Stomach (tissue), 9 donors: ENCODE measurements around the gene NRF1. TPM values are rescaled to one million over a fixed set of nuclear protein-coding genes. Genes with fewer than 3 reads are reported as not detected.
A peak's percentile ranks its signal among the peaks of the same experiment; 100 is the strongest.

Source experiments
- DNase-seq, 2 donors: peaks; one replicate each; pipeline versions ENCODE4 v3.0.0 to v3.0.0-alpha.2; 2013 to 2019
- H3K27ac ChIP-seq, 5 donors: fragments of 200-600 bp in 4 of 5; sonication (generic) in 4 of 5; one replicate each; pipeline ENCODE4 v1.5.1; 2013 to 2019; ENCODE audit warnings: mild to moderate bottlenecking in 1 of 5, moderate library complexity in 1 of 5
- H3K27me3 ChIP-seq, 3 donors: fragments of 200-600 bp; sonication (generic); one replicate each; pipeline ENCODE4 v1.5.1; 2017 to 2019; ENCODE audit warnings: mixed run types in 1 of 3
- H3K36me3 ChIP-seq, 4 donors: fragments of 200-600 bp; sonication (generic); 1 replicate in 3 of 4; 2 replicates in 1 of 4; pipeline ENCODE4 v1.5.1; 2016 to 2019
- H3K4me1 ChIP-seq, 4 donors: fragments of 200-600 bp; sonication (generic); one replicate each; pipeline ENCODE4 v1.5.1; 2016 to 2019
- H3K4me3 ChIP-seq, 4 donors: fragments of 200-600 bp; sonication (generic) in 3 of 4; one replicate each; pipeline ENCODE4 v1.5.1; 2016 to 2019; ENCODE audit warnings: mild to moderate bottlenecking in 1 of 4
- H3K9me3 ChIP-seq, 4 donors: fragments of 200-600 bp; sonication (generic); one replicate each; pipeline ENCODE4 v1.5.1; 2016 to 2019
- EP300 ChIP-seq: sonication (generic); formaldehyde crosslinking; IDR thresholded peaks from one replicate; pipeline ENCODE4 v1.6.1; 2017; ENCODE audit warnings: antibody characterized with exemption
- POLR2A ChIP-seq, 4 donors: fragments of 450-650 bp; IDR thresholded peaks; one replicate each; pipeline ENCODE4 v1.6.1; 2016; ENCODE audit warnings: antibody characterized with exemption in 4 of 4, control low read depth in 2 of 4, mild to moderate bottlenecking in 1 of 4, moderate library complexity in 1 of 4
- POLR2AphosphoS5 ChIP-seq, 3 donors: sonication (generic); formaldehyde crosslinking; IDR thresholded peaks; one replicate each; pipeline ENCODE4 v1.6.1; 2016; ENCODE audit warnings: antibody characterized with exemption in 3 of 3
- whole genome bisulfite sequencing, 5 donors: extraction: QIAGEN DNeasy Blood & Tissue Kit in 3 of 5; methylation state at CpG; one replicate each; pipeline versions ENCODE4 v1.1.5 to v1.1.7; 2013 to 2018; 5-methylcytosine and 5-hydroxymethylcytosine counted together
- intact Hi-C: fragments of 100-400 bp; cut with DNase I; formaldehyde crosslinking; loops from one replicate; pipeline ENCODE4 v1.15.1; 2023; ENCODE audit warnings: low total_unique reads
- polyA plus RNA-seq, 3 donors: library from polyadenylated mRNA; stranded (reverse); fragments of 200-250 nt; gene quantifications; one replicate each; pipeline ENCODE4 v1.2.3, GENCODE V29; 2013
- total RNA-seq, 5 donors: library from RNA; depleted of rRNA; stranded (reverse); fragments of >200 nt; gene quantifications; one replicate each; pipeline versions ENCODE4 v1.1.0 to v1.2.3, GENCODE V29; 2014 to 2016
- TF ChIP-seq, protein P1 (sequence below), 7 experiments: fragments of 450-650 bp in 4 of 7; fragments of 200-600 bp in 3 of 7; sonication (generic) in 3 of 7; IDR thresholded peaks; one replicate each; pipeline ENCODE4 v1.5.1; 2016 to 2019; ENCODE audit warnings: antibody characterized with exemption in 7 of 7, control low read depth in 2 of 7, mild to moderate bottlenecking in 1 of 7
- donor health status: healthy with polysubstance abuse.
- donor health status: Bipolar disorder and iron deficiency.
- donor health status: healthy.

Gene NRF1
- total and polyA plus RNA-seq, 8 donors = 3.2 to 58.3 (median 10.1) TPM

DNA sequence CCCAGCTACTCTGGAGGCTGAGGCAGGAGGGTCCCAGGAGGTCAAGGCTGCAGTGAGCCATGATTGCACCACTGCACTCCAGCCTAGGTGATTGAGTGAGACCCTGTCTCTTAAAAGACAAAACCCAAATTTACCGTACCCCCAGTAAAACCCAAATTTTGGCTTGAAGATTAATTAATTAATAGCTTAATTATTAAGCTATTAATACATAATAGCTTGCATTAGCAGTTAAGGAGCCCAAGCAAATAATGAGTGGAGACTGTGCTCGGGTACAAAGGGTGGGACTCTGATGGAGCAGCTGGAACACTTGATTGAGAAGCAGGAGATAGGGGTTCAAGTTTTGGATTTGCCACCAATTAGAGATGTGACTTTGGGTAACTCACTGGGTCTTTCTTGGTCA is 28.9 kb downstream of the NRF1 start:
- Histone ChIP-seq H3K36me3 (no peaks in the 10 kb centered on the region), H3K4me3 (no peak overlapping the region), H3K4me1 (peaks cover 0 to 47% (median 25%) of the 10 kb centered on the region in 4 donors), H3K9me3 (no peaks in the 10 kb centered on the region), H3K27ac (no peak overlapping the region), H3K27me3 (no peaks in the 10 kb centered on the region)
- 25 to 67% (median 47%) methylated on average over 2 of the region's 2 CpGs for WGBS, 5 donors
- no peak for DNase-seq
- TF ChIP-seq POLR2A (IDR thresholded peaks at IDR 0.05) = no peak
- TF ChIP-seq, protein P1, sequence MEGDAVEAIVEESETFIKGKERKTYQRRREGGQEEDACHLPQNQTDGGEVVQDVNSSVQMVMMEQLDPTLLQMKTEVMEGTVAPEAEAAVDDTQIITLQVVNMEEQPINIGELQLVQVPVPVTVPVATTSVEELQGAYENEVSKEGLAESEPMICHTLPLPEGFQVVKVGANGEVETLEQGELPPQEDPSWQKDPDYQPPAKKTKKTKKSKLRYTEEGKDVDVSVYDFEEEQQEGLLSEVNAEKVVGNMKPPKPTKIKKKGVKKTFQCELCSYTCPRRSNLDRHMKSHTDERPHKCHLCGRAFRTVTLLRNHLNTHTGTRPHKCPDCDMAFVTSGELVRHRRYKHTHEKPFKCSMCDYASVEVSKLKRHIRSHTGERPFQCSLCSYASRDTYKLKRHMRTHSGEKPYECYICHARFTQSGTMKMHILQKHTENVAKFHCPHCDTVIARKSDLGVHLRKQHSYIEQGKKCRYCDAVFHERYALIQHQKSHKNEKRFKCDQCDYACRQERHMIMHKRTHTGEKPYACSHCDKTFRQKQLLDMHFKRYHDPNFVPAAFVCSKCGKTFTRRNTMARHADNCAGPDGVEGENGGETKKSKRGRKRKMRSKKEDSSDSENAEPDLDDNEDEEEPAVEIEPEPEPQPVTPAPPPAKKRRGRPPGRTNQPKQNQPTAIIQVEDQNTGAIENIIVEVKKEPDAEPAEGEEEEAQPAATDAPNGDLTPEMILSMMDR (IDR thresholded peaks at IDR 0.05) = no peak
- intact Hi-C loops = no loop called here

DNA sequence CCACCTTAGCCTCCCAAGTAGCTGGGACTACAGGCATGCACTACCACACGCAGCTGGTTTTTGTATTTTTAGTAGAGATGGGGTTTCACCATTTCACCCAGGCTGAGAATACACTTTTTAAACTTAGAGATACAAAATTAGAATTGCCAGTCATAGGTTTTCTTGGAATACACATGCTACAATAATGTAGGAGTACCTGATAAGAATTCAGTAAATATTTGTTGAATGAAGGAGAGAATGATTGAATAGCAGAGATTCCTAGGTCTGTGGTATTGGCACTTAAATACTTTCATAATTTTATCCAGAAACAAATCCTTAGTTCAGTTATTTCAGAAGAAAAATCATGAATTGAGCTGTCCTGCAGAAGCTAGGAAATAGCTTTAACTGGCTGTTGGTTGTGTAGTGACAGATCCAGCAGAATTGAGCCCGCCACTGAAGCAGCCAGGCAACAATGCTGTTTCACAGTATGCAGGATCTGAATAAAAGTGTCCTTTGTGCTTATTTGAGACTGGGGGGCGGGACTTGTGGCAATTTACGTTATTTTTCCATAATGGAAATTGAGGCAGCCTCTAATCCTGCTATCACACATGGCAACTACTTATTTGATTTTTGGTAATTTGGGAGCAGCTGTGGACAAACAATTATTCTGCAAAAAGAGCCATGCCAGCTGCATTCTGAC is 31.5 kb downstream of the NRF1 start:
- H3K4me1 ChIP-seq = peaks cover 0 to 42% (median 20%) of the 10 kb centered on the region in 4 donors
- peak in 1 of 2 donors; percentile 21 for DNase-seq
- 42 to 72% (median 55%) methylated on average over 4 of the region's 4 CpGs for WGBS, 5 donors
- no peak overlapping the region for H3K27ac ChIP-seq
- no peaks in the 10 kb centered on the region for H3K36me3 ChIP-seq
- TF ChIP-seq, protein P1 (IDR thresholded peaks at IDR 0.05) = no peak
- TF ChIP-seq POLR2A (IDR thresholded peaks at IDR 0.05) = no peak
- no peak for TF ChIP-seq EP300
- TF ChIP-seq POLR2AphosphoS5 (IDR thresholded peaks at IDR 0.05) = no peak
- intact Hi-C loops = no loop called here
- H3K9me3 ChIP-seq = no peaks in the 10 kb centered on the region
- H3K27me3 ChIP-seq = no peaks in the 10 kb centered on the region
- no peak overlapping the region for H3K4me3 ChIP-seq

DNA sequence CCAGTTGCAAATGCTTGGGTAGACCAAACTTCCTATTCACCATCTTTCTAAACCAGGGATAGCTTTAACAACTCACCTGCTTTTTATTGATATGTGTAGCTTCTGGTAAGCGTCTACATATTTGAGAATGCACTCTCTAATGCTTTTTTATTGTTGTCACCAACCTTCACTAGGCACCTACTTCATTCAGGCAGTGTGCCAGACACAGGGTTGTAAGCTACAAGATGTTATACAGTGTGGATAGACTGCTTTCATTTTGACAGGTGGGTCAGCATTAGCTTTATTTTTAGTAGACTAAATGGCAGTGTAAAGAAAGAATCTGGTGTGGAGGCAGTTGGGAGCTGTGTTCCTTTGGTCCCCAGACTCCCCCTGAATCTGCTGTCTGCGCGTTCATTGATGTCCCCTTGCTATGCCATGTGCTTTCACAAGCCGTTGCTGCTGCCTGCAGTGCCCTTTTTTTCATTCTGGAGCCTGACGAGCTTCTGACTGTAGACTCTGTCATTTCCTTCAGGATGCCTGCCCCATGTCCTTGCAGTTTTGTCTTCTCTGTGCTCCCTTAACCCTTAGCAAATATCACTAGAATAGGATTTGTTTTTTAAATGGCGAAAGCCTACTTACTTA is 32.1 kb downstream of the NRF1 start:
- Histone ChIP-seq H3K36me3 (no peaks in the 10 kb centered on the region), H3K27ac (no peak overlapping the region), H3K4me1 (peaks cover 0 to 42% (median 18%) of the 10 kb centered on the region in 4 donors), H3K27me3 (no peaks in the 10 kb centered on the region), H3K4me3 (no peak overlapping the region), H3K9me3 (no peaks in the 10 kb centered on the region)
- TF ChIP-seq POLR2A (IDR thresholded peaks at IDR 0.05) (no peak), POLR2AphosphoS5 (IDR thresholded peaks at IDR 0.05) (no peak)
- 67 to 75% (median 70%) methylated on average over 6 of the region's 6 CpGs for WGBS, 5 donors
- DNase-seq = no peak
- intact Hi-C loops = no loop called here

DNA sequence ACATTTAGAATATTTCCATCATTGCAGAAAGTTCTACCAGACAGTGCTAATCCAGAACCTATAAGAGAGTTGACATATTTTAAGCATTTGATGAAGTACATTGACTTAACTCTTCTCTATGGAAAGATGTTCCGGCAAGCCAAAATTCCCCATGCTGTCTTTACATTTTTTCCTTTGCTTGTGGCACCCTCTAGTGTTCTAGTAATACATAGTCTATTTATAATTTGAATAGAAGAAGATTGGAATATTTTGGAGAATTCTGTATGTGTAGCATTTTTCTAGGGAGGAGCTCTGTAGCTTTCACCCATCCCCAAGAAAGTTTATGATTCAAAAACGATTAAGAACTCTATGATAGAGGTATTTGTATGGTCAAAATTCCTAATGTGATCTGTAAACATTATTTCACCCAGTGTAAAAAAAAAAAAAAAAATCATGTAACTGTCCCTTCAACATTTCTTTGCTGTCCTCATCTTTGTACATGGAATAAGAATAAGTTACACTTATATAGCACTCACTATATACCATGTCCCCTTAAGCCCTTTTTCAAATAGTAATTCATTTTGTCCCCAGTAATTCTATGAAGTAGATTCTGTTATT is 33.2 kb downstream of the NRF1 start:
- Histone ChIP-seq H3K27me3 (no peaks in the 10 kb centered on the region), H3K27ac (no peak overlapping the region), H3K4me1 (peaks cover 0 to 50% (median 22%) of the 10 kb centered on the region in 4 donors), H3K4me3 (no peak overlapping the region), H3K9me3 (no peaks in the 10 kb centered on the region), H3K36me3 (no peaks in the 10 kb centered on the region)
- WGBS, 5 donors = 22 to 43% (median 27%) methylated on average over 2 of the region's 2 CpGs
- TF ChIP-seq, protein P1 (IDR thresholded peaks at IDR 0.05) = peak in 3 of 7 experiments; percentile 18 to 44 (median 25)
- no peak for TF ChIP-seq POLR2A (IDR thresholded peaks at IDR 0.05)
- DNase-seq = peak in 1 of 2 donors; percentile 75
- intact Hi-C loops = no loop called here
